ENCODE measurements around the gene SH2D2A.
A peak's percentile ranks its signal among the peaks of the same experiment; 100 is the strongest.

Gene SH2D2A

GRCh38 chr1:156801409-156802121, 15.1 kb downstream of the SH2D2A start:
- DNase-seq, result no peak

DNA sequence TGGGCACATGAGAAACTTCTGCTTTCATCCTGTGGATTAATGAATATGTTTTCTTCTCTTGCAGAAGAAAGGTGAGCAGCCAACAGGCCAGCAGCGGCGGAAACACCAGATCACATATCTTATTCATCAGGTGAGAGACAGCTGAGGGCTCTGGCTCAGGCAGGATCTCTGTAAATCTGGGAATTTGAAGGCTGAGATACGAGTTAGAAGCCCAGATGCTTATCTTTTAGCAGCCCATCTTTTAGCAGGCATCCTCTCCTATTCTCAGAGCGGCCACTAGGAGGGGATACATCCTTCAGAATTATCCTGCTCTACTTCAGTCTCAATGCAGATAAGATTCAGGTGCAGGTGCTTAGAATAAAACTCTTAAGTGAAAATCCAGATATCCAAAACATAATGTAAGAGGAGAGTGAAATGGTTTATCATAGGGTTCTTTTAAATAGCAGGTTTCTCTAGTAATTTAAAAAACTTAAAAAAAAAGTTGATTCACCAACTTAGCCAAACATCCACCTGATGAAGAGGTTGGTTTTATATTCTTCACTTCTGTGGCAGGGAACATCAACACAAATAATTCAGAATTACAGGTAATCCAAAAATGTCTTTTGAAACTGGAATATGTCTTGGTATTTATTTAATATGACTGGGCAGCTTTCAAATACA, 19.3 kb downstream of the SH2D2A start:
- peak; percentile 27 for DNase-seq

GRCh38 chr1:156796340-156797097, 20.1 kb downstream of the SH2D2A start:
- DNase-seq, result no peak

GRCh38 chr1:156795787-156796186, 20.9 kb downstream of the SH2D2A start:
- DNase-seq, result no peak

GRCh38 chr1:156795374-156795733, 21.3 kb downstream of the SH2D2A start:
- no peak for DNase-seq

DNA sequence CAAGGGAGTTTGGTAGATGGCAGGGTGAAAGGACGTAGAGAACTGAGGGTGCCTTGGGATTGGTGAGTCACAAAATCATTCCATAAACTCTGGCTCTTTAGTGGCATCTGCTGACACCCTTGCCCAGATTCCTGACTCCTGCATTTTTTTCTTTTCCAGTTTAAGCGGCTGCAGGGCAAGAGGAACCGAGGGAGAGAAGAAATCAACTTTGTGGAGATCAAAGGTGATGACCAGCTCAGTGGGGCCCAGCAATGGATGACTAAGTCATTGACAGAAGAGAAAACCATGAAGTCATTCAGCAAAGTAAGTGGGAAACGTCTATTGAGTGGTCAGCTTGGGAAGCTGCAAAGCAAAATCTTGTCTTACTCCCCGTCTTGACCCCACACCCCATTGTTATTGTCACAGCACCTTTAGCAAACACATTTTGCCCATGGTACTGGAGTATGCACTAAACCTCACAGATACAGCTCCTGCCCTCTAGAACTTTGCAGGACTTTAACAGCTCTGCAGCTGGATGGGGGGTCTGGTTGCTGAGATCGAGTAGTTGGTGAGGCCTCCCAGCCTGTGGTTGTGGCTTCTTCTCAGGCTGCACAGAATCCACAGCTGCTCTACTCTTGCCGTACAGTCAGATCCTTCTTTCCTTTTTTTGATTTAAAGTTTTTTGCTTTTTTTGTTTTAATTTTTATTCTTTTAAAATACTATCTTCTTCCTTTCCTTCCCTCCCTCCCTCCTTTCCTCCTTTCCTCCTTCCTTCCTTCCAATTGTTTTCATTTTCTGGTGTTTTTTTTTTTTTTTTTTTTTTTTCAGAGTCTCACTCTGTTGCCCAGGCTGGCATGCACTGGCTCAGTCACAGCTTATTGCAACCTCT, 21.9 kb downstream of the SH2D2A start:
- no peak for DNase-seq

GRCh38 chr1:156789621-156790318, 26.9 kb downstream of the SH2D2A start:
- no peak for DNase-seq

DNA sequence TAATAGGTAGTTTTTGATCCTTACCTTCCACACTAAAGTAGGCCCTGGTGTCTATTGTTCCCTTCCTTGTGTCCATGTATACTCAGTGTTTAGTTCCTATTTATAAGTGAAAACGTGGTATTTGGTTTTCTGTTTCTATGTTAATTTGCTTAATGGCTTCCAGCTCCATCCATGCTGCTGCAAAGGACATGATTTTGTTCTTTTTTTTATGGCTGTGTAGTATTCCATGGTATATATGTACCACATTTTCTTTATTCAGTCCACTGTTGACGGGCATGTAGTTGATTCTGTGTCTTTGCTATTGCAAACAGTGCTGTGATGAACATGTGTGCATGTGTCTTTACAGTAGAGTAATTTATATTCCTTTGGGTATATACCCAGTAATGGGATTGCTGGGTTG, 28.5 kb downstream of the SH2D2A start:
- no peak for DNase-seq

DNA sequence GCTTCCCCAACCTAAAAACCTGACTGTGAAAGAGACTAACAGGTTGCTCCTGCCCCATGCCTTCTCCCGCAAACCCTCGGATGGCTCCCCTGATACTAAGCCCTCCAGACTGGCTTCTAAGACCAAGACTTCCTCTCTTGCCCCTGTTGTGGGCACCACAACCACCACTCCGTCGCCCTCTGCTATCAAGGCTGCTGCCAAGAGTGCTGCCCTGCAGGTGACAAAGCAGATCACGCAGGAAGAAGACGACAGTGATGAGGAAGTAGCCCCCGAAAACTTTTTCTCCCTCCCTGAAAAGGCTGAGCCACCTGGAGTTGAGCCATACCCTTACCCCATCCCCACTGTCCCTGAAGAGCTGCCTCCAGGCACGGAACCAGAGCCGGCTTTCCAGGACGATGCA, 30.0 kb downstream of the SH2D2A start:
- no peak for DNase-seq

- DNase-seq, result no peak
Observed at GRCh38 chr1:156785458-156785857, 31.2 kb downstream of the SH2D2A start.

GRCh38 chr1:156781585-156782186, 35.0 kb downstream of the SH2D2A start:
- DNase-seq, result no peak

DNA sequence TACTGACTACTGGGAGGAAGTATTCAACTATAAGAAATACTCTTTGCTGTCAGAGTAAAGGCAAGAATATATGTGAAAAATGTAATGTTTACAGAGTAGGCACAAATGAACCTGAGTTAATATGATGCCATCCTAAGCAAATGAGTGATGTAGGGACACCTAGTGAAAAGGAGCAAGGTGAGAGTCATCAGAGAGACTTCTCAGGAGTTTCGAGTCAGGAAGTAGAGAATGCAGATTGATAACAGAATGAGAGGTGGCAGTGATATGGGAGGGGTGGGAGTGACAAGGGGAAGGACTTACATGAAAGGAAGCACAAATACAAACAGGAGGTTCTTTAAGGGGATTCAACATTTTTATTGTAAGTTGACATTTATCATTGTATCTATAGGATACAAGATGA, 39.1 kb downstream of the SH2D2A start:
- DNase-seq, result no peak

DNA sequence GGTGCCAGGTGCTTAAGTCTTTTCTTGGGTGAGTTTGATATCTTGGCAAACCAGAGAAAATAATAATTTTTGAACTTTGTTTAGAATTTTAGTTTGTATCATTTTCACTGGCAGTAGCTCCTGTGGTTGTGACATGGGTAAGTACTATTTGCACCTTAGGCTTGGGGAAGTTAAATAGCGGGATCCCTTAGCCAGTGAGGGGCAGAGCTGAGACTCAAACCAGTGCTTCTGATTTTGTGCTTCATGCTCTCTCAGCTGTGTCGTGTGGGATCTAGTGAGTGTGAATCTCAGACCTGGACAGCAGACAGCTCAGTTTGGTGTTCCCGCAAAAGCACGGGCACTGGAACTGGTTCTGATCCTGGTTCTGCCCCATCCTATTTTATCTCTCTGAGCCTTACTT, 39.7 kb downstream of the SH2D2A start:
- no peak for DNase-seq

GRCh38 chr1:156775799-156776198, 40.8 kb downstream of the SH2D2A start:
- no peak for DNase-seq

- no peak for DNase-seq
Observed at GRCh38 chr1:156773607-156774006, 43.0 kb downstream of the SH2D2A start.

DNA sequence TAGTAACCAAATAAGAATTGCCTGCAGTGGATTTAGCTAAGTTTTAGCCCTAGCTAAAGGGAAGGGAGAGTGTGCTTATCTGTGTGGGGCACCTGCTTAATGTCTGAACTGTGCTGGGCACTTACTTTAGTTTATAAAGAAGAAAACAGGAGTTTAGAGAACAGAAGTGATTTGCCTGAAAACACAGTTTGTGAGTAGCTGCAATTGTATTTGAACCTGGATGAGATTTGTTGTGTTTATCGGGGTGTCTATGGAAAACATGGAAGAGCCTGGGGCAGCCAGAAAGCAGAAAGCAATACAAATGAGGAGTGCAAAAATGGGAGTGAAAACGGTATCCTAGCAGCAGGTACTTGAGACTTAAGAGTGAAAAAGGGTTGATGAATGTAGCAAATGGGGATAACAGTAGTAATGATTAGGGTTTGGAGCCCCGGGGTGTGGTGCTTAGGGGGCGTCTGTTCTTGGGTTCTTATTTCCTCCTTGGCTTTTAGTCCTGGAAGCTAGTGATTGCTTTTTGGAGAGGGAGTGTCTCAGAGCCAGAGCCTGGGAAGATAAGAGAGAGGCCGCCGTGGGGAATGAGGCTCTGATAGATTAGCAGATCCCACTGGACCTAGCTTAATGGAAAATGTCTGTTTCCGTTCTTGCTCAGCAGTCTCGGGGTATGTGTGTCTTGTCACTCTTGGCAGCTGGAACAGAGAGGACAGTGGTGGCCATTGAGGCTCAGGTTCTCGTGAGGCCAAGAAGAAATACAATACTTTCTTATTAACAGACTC, 43.7 kb downstream of the SH2D2A start:
- no peak for DNase-seq

DNA sequence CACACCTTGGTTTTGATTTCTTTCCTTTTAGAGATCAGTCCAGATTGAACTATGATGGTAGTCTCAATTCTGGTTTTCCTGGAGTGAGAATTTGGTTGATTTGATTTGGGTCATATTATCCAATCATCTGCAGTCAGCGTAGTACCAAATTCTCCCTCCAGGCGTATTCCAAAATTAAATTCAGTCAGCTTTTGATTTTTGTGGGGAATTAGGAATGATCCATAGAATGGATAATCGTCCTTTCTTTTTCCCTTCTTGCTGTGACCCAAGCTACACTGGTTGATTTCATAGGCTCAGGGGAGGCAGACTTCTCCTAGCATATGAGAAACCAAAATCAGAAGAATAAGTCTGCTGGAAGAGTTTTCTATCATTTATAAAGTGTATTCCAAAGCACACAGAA, 44.4 kb downstream of the SH2D2A start:
- DNase-seq, result no peak

DNA sequence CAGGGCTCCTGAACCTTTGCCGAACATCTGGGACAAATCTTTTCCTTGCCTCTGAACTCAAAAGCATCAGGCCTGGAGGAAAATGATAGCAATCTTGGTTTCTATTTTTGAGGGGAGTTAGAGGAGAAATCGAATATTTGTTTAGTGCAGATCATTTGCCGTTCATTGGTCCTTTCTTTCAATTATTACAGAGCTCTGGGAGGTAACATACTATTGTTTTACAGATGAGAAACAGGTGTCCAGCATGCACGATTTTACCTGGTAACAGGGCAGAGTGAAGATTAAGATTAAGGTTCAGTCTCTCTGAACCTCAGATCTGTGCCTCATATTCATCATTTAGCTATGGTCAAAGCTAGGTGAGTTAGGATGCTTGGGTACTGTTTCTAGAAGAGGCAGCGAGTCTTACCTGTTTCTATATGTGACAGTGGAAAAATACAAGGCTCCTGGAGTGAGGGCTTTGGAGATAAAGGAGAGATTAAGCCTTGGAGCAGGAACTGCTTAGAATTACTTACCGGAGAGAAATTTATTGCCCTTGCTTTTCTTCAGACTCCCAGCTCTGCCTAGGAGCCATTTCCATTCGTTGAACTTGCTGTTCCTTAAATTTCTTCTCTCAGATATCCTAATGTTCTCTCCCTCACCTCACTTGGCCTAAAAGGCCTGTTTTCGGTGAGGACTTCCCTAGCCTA, 47.9 kb downstream of the SH2D2A start:
- DNase-seq, result no peak

DNA sequence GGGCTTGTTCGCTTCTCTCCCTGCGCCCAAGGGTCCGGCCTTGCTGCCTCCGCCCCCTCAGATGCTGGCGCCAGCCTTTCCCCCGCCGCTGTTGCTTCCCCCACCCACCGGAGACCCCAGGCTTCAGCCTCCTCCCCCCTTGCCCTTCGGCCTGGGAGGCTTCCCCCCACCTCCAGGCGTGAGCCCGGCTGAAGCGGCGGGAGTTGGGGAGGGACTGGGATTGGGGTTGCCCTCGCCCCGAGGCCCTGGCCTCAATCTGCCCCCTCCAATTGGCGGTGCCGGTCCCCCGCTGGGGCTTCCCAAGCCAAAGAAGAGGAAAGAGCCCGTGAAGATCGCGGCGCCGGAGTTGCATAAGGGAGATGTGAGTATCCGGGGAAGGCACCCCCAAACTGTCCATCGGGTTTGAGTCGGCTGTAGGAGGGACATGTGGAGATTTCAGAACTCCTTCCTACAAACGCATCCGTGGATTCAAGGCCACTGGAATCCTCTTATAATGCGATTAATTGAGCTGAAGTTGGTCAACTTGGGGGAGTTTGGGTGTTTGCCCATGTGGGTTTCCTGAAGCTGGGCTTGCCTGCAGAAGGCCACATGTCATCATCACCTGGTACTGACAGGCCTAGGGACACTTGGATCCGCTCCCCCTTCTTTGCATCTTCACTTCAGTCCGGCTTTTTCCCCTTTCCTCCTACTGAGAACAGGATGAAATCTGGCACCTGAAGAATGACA, 48.6 kb downstream of the SH2D2A start:
- DNase-seq, result no peak

Measured in amniotic stem cell (primary cell).